Activated naive CD8-positive, alpha-beta T cell treated with anti-CD3 and anti-CD28 coated beads for 36 hours (primary cell): ENCODE measurements around the gene MMGT1. TPM values are rescaled to one million over a fixed set of nuclear protein-coding genes. Genes with fewer than 3 reads are reported as not detected.

Source experiments
- DNase-seq: peaks from one replicate; pipeline ENCODE4 v3.0.0; 2021
- H3K27ac Mint-ChIP-seq: one replicate; pipeline ENCODE4 v1.8.0; 2022; ENCODE audit warnings: mild to moderate bottlenecking, moderate library complexity, mixed read lengths
- H3K27me3 Mint-ChIP-seq: one replicate; pipeline ENCODE4 v1.8.0; 2022; ENCODE audit warnings: mild to moderate bottlenecking, mixed read lengths
- H3K36me3 Mint-ChIP-seq: one replicate; pipeline ENCODE4 v1.8.0; 2021; ENCODE audit warnings: mild to moderate bottlenecking, mixed read lengths
- H3K4me1 Mint-ChIP-seq: one replicate; pipeline ENCODE4 v1.8.0; 2021; ENCODE audit warnings: mixed read lengths
- H3K4me3 Mint-ChIP-seq: one replicate; pipeline ENCODE4 v1.8.0; 2022; ENCODE audit warnings: mild to moderate bottlenecking, moderate library complexity, mixed read lengths
- H3K9me3 Mint-ChIP-seq: one replicate; pipeline ENCODE4 v1.8.0; 2022; ENCODE audit warnings: mixed read lengths
- total RNA-seq, 2 experiments: library from RNA; stranded (reverse); gene quantifications; one replicate each; pipeline ENCODE4 v1.2.3, GENCODE V29; 2021

Gene MMGT1
- 10 to 100 TPM; 20.4 to 20.5 TPM for total RNA-seq

- Mint-ChIP-seq H3K4me1 (peaks cover 22% of the 10 kb centered on the region), H3K27ac (peak within 1 kb of the TSS; percentile 96), H3K9me3 (no peaks in the 10 kb centered on the region), H3K4me3 (peak within 1 kb of the TSS; percentile 99), H3K36me3 (peaks cover 4% of the 10 kb centered on the region), H3K27me3 (no peaks in the 10 kb centered on the region)
- peak; percentile 81 for DNase-seq
Measured at GRCh38 chrX:135973548-135974278, at the start of gene MMGT1. TSS of gene MMGT1 (minus strand) at chrX:135973988. CDS start at chrX:135973675, 313 bp downstream.

GRCh38 chrX:136021903-136022302 is 48.1 kb upstream of the MMGT1 start:
- Mint-ChIP-seq H3K4me1 (peaks cover 8% of the 10 kb centered on the region), H3K36me3 (peaks cover 14% of the 10 kb centered on the region), H3K9me3 (no peaks in the 10 kb centered on the region), H3K4me3 (no peak overlapping the region), H3K27ac (peak overlapping the region; percentile 72), H3K27me3 (no peaks in the 10 kb centered on the region)
- DNase-seq, result no peak

DNA sequence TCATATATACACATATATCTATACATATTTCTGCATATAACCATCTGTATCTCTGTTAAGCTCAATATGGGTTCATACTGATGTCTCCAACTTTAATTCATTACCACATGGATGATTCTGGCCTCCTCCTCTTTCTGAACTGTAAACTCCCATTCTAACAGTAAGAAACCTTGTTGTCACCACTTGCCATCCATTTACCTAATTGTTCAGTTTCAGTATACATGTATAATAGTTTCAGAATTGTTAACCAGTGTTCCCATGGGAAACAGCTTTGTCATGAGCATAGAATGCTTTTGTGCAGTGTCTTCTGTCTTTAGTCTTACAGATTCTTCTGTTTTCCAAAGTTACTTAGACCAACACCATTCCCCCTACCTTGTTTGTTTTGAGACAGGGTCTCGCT is 47.4 kb upstream of the MMGT1 start:
- H3K9me3 Mint-ChIP-seq, result no peaks in the 10 kb centered on the region
- peak overlapping the region; percentile 72 for H3K27ac Mint-ChIP-seq
- peaks cover 14% of the 10 kb centered on the region for H3K36me3 Mint-ChIP-seq
- no peaks in the 10 kb centered on the region for H3K27me3 Mint-ChIP-seq
- no peak overlapping the region for H3K4me3 Mint-ChIP-seq
- H3K4me1 Mint-ChIP-seq, result peaks cover 8% of the 10 kb centered on the region
- no peak for DNase-seq

DNA sequence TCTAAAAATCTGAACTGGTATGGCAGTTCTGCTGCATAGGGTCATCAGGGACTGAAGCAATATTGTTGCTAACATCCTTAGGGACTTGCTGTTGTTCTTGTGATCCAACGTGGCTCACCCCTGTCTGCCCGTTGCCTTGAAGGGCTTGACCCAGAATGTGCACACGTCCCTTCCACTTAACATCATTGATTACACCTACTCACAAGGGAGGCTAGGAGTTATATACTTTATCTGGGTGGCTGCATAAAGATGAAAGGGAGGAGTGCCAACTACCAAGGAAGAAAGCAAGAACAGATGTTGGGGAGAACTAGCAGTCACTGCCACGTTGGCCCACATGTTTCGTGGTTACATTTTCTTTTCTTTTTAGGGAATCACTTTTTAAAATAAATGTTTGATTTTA is 45.4 kb upstream of the MMGT1 start:
- H3K27me3 Mint-ChIP-seq, result no peaks in the 10 kb centered on the region
- H3K36me3 Mint-ChIP-seq, result peaks cover 14% of the 10 kb centered on the region
- DNase-seq, result no peak
- no peaks in the 10 kb centered on the region for H3K9me3 Mint-ChIP-seq
- H3K27ac Mint-ChIP-seq, result no peak overlapping the region
- no peak overlapping the region for H3K4me3 Mint-ChIP-seq
- peaks cover 8% of the 10 kb centered on the region for H3K4me1 Mint-ChIP-seq

DNA sequence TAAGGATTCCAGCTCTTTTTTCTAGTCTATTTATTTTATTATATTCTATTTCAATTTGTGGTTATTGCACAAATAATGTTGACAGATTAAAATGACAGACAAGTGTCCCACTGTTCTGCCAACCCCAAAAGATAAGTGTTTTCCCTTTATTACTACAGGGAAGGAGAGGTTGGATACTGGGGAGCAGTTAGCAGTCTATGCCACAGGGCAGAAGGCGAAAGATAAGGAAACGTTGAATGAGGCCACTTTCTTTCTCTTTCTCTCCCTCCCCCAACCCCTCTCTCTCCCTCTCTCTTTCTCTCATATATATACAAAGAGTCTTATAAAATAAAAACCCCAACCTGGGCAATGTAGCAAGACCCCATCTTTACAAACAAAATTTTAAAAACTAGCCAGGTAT is 43.1 kb upstream of the MMGT1 start:
- peaks cover 8% of the 10 kb centered on the region for H3K4me1 Mint-ChIP-seq
- H3K9me3 Mint-ChIP-seq, result no peaks in the 10 kb centered on the region
- H3K4me3 Mint-ChIP-seq, result no peak overlapping the region
- H3K27me3 Mint-ChIP-seq, result no peaks in the 10 kb centered on the region
- DNase-seq, result no peak
- no peak overlapping the region for H3K27ac Mint-ChIP-seq
- peaks cover 14% of the 10 kb centered on the region for H3K36me3 Mint-ChIP-seq

GRCh38 chrX:136015016-136015415 is 41.2 kb upstream of the MMGT1 start:
- Mint-ChIP-seq H3K4me3 (no peak overlapping the region), H3K36me3 (peaks cover 8% of the 10 kb centered on the region), H3K4me1 (no peaks in the 10 kb centered on the region), H3K27me3 (no peaks in the 10 kb centered on the region), H3K9me3 (no peaks in the 10 kb centered on the region), H3K27ac (no peak overlapping the region)
- no peak for DNase-seq

DNA sequence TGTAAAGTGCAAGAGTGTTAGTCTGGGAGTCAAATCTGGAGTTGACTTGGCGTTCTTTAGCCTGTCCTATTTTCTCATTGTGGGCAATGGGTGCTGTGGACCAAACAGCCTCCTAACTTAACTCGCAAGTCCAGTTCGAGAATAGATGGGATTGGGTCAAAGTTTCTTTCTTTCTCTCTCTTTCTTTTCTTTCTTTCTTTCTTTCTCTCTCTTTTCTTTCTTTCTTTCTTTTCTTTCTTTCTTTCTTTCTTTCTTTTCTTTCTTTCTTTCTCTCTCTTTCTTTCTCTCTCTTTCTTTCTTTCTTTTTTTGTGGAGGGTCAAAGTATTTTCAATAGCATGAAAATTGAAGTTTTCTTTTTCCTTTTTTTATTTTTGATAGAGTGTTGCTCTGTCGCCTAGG is 14.5 kb upstream of the MMGT1 start:
- H3K4me1 Mint-ChIP-seq, result peaks cover 34% of the 10 kb centered on the region
- H3K9me3 Mint-ChIP-seq, result no peaks in the 10 kb centered on the region
- no peak overlapping the region for H3K27ac Mint-ChIP-seq
- H3K36me3 Mint-ChIP-seq, result peaks cover 6% of the 10 kb centered on the region
- no peak overlapping the region for H3K4me3 Mint-ChIP-seq
- H3K27me3 Mint-ChIP-seq, result no peaks in the 10 kb centered on the region
- DNase-seq, result no peak

- Mint-ChIP-seq H3K27ac (peak overlapping the region; percentile 83), H3K4me3 (peak overlapping the region; percentile 92), H3K36me3 (peaks cover 4% of the 10 kb centered on the region), H3K4me1 (peaks cover 37% of the 10 kb centered on the region), H3K27me3 (no peaks in the 10 kb centered on the region), H3K9me3 (no peaks in the 10 kb centered on the region)
- DNase-seq, result no peak
Measured at GRCh38 chrX:135985973-135986310, 12.2 kb upstream of the MMGT1 start.

- peaks cover 38% of the 10 kb centered on the region for H3K4me1 Mint-ChIP-seq
- H3K27me3 Mint-ChIP-seq, result no peaks in the 10 kb centered on the region
- peak; percentile 72 for DNase-seq
- H3K27ac Mint-ChIP-seq, result peak within 1 kb of the TSS; percentile 90
- peaks cover 4% of the 10 kb centered on the region for H3K36me3 Mint-ChIP-seq
- H3K9me3 Mint-ChIP-seq, result no peaks in the 10 kb centered on the region
- H3K4me3 Mint-ChIP-seq, result peak within 1 kb of the TSS; percentile 92
Measured at GRCh38 chrX:135985157-135985972, 11.6 kb upstream of the MMGT1 start, which contains the start of gene SLC9A6. TSS of gene SLC9A6 (plus strand) at chrX:135985435. CDS start at chrX:135985659, 224 bp downstream.

DNA sequence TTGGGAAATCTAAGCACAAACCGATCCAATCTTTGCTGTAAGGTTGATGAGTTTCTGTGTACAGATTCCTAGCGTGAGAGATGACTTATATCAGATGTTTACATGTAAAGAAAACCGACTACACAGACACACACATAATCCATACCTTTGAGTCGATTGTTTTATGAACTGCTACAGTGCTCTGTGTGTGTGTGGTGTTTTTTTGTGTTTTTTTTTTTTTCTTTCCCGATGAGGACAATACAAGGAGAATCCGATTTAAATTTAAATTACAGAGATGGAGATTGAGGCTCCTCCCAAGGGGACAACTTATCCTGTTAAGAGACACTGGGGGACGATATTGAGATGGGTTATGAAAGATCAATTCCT is 11.0 kb upstream of the MMGT1 start:
- no peaks in the 10 kb centered on the region for H3K27me3 Mint-ChIP-seq
- peaks cover 4% of the 10 kb centered on the region for H3K36me3 Mint-ChIP-seq
- H3K27ac Mint-ChIP-seq, result peak overlapping the region; percentile 90
- H3K4me1 Mint-ChIP-seq, result peaks cover 38% of the 10 kb centered on the region
- H3K4me3 Mint-ChIP-seq, result peak overlapping the region; percentile 88
- DNase-seq, result no peak
- no peaks in the 10 kb centered on the region for H3K9me3 Mint-ChIP-seq

DNA sequence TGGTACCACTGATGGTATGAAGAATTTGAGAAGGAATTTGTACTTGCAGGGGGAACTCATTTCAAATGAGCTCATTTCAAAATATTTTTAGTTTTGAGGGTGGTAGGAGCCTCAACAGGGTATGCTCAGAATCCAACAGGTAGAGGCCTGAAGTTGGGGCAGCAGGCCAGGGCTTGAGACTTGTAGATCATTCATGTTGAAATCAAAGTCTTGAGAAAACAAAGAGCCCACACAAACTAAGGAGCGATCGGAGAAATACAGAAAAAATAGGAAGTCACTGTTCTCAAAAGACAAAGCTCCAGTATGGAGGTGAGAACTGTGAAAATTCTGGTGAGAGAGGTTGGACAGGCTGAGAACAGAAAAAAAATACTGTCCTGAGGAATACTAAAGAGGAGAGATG is 10.5 kb upstream of the MMGT1 start:
- Mint-ChIP-seq H3K4me3 (peak overlapping the region; percentile 88), H3K27me3 (no peaks in the 10 kb centered on the region), H3K9me3 (no peaks in the 10 kb centered on the region), H3K4me1 (peaks cover 35% of the 10 kb centered on the region), H3K27ac (peak overlapping the region; percentile 90), H3K36me3 (no peaks in the 10 kb centered on the region)
- no peak for DNase-seq

GRCh38 chrX:135982860-135983259 is 9.1 kb upstream of the MMGT1 start:
- Mint-ChIP-seq H3K4me1 (peaks cover 32% of the 10 kb centered on the region), H3K27me3 (no peaks in the 10 kb centered on the region), H3K27ac (peak overlapping the region; percentile 90), H3K9me3 (no peaks in the 10 kb centered on the region), H3K36me3 (no peaks in the 10 kb centered on the region), H3K4me3 (peak overlapping the region; percentile 88)
- no peak for DNase-seq

GRCh38 chrX:135981668-135982067 is 7.9 kb upstream of the MMGT1 start:
- Mint-ChIP-seq H3K9me3 (no peaks in the 10 kb centered on the region), H3K27me3 (no peaks in the 10 kb centered on the region), H3K27ac (no peak overlapping the region), H3K4me3 (no peak overlapping the region), H3K4me1 (peaks cover 30% of the 10 kb centered on the region), H3K36me3 (no peaks in the 10 kb centered on the region)
- no peak for DNase-seq

DNA sequence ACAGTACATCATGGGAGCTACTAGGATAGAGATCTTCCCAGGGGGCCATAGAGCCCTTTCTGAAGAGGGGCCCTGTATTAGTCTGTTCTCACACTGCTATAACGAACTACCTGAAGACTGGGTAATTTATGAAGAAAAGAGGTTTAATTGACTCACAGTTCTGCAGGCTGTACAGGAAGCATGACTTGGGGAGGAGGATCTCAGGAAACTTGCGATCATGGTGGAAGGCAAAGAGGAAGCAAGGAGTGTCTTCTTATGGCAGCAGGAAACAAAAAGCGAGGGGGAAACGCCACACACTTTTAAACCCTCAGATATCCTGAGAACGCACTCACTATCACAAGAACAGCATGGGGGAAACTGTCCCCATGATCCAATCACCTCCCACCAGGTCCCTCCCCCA is 7.2 kb upstream of the MMGT1 start:
- no peaks in the 10 kb centered on the region for H3K9me3 Mint-ChIP-seq
- no peak overlapping the region for H3K4me3 Mint-ChIP-seq
- no peaks in the 10 kb centered on the region for H3K36me3 Mint-ChIP-seq
- no peak overlapping the region for H3K27ac Mint-ChIP-seq
- DNase-seq, result no peak
- H3K27me3 Mint-ChIP-seq, result no peaks in the 10 kb centered on the region
- peaks cover 30% of the 10 kb centered on the region for H3K4me1 Mint-ChIP-seq

DNA sequence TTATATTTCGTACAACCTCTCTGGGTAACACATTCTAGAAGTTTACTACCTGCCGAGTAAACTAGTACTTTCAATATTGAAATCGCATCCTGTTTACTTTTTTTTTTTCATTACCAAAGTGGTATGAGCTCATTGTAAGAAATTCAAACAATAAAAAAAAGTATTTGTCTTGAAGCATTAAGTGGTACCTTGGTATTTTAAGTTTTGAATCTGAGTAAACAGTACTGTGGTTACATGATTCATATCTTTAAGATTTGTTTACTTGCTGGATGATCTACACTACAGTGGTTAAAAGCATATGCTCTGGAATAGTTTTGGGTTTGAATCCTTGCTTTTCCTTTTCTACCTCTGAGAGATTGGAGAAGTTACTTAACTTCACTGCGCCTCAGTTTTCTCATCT is 3.8 kb upstream of the MMGT1 start:
- H3K9me3 Mint-ChIP-seq, result no peaks in the 10 kb centered on the region
- peaks cover 2% of the 10 kb centered on the region for H3K36me3 Mint-ChIP-seq
- DNase-seq, result no peak
- H3K4me3 Mint-ChIP-seq, result no peak overlapping the region
- no peaks in the 10 kb centered on the region for H3K27me3 Mint-ChIP-seq
- peaks cover 18% of the 10 kb centered on the region for H3K4me1 Mint-ChIP-seq
- no peak overlapping the region for H3K27ac Mint-ChIP-seq

DNA sequence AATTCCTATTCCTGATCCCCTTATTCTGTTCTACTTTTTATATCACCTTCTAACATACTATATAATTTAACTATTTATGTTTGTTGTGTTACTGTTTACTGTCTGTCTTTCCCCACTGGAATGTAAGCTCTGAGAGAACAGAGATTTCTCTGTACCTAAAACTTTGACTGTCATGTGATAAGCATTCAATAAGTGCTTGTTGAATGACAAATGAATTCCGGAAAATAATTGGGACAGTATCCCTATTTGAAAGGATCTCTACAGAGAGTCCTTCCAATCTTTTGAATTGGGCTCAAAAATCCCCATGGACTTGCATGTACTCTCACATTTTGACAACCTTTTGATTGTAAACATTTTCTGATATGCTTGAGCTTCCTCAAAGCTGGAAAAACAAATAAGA is 1.6 kb upstream of the MMGT1 start:
- Mint-ChIP-seq H3K27ac (no peak overlapping the region), H3K9me3 (no peaks in the 10 kb centered on the region), H3K36me3 (peaks cover 3% of the 10 kb centered on the region), H3K4me1 (peaks cover 20% of the 10 kb centered on the region), H3K4me3 (no peak overlapping the region), H3K27me3 (no peaks in the 10 kb centered on the region)
- no peak for DNase-seq
